CD14-positive monocyte (primary cell): ENCODE measurements around the gene ACOT7. TPM values are rescaled to one million over a fixed set of nuclear protein-coding genes. Genes with fewer than 3 reads are reported as not detected.

ENCODE experiments used
- DNase-seq, 3 donors: peaks; one replicate each; pipeline ENCODE4 v3.0.0-alpha.2; 2011 to 2022
- H2AFZ ChIP-seq: 2 replicates; pipeline ENCODE4 v1.6.0; 2012; ENCODE audit warnings: mild to moderate bottlenecking, low read depth, low read length, inconsistent platforms; ENCODE audit not compliant: insufficient read depth, poor library complexity, severe bottlenecking
- H3K27ac ChIP-seq, 2 donors: 1 replicate in 1 of 2; 2 replicates in 1 of 2; pipeline ENCODE4 v1.5.1; 2012 to 2013; ENCODE audit warnings: low read length in 2 of 2, control low read depth in 1 of 2, inconsistent platforms in 1 of 2, low read depth in 1 of 2, mild to moderate bottlenecking in 1 of 2
- H3K27me3 ChIP-seq, 2 donors: one replicate each; pipeline versions ENCODE4 v1.6.0 to v1.6.1; 2011 to 2013; ENCODE audit warnings: low read length in 2 of 2; ENCODE audit not compliant: control insufficient read depth in 2 of 2, insufficient read depth in 2 of 2
- H3K36me3 ChIP-seq, 2 donors: replicated peaks in 1 of 2; 1 replicate in 1 of 2; 2 replicates in 1 of 2; pipeline versions ENCODE4 v1.5.1 to v1.6.1; 2012 to 2013; ENCODE audit warnings: low read length in 2 of 2, control low read depth in 1 of 2, inconsistent platforms in 1 of 2, mild to moderate bottlenecking in 1 of 2; ENCODE audit not compliant: insufficient read depth in 2 of 2, control insufficient read depth in 1 of 2
- H3K4me1 ChIP-seq, 2 donors: 1 replicate in 1 of 2; 2 replicates in 1 of 2; pipeline versions ENCODE4 v1.5.1 to v1.6.1; 2012 to 2013; ENCODE audit warnings: low read length in 2 of 2, control low read depth in 1 of 2, inconsistent platforms in 1 of 2, mild to moderate bottlenecking in 1 of 2, moderate library complexity in 1 of 2; ENCODE audit not compliant: insufficient read depth in 2 of 2, control insufficient read depth in 1 of 2
- H3K4me2 ChIP-seq: replicated peaks from 2 replicates; pipeline ENCODE3; 2012; ENCODE audit warnings: low read length, moderate library complexity, mild to moderate bottlenecking; ENCODE audit not compliant: poor library complexity, severe bottlenecking; ENCODE audit errors: extremely low read depth
- H3K4me3 ChIP-seq, 3 experiments: fragments of 200-600 bp in 1 of 3; sonication (generic) in 1 of 3; replicated peaks in 1 of 3; 1 replicate in 2 of 3; 2 replicates in 1 of 3; pipeline ENCODE4 v1.5.1; 2011 to 2013; ENCODE audit warnings: low read length in 3 of 3, mild to moderate bottlenecking in 3 of 3, control low read depth in 2 of 3, low read depth in 2 of 3, inconsistent platforms in 1 of 3, moderate library complexity in 1 of 3
- H3K79me2 ChIP-seq: 2 replicates; pipeline ENCODE4 v1.6.0; 2012; ENCODE audit warnings: mild to moderate bottlenecking, control low read depth, inconsistent platforms, low read length, moderate library complexity; ENCODE audit not compliant: insufficient read depth
- H3K9ac ChIP-seq: 2 replicates; pipeline ENCODE4 v1.6.0; 2017; ENCODE audit warnings: low read length, mild to moderate bottlenecking; ENCODE audit not compliant: insufficient read depth, poor library complexity, severe bottlenecking
- H3K9me3 ChIP-seq, 2 donors: replicated peaks in 1 of 2; 1 replicate in 1 of 2; 2 replicates in 1 of 2; pipeline versions ENCODE4 v1.5.1 to v1.6.1; 2012 to 2013; ENCODE audit warnings: low read length in 2 of 2, control low read depth in 1 of 2; ENCODE audit not compliant: control insufficient read depth in 1 of 2, insufficient read depth in 1 of 2
- H4K20me1 ChIP-seq: 2 replicates; pipeline ENCODE4 v1.6.0; 2012; ENCODE audit warnings: mild to moderate bottlenecking, low read length, control low read depth, moderate library complexity; ENCODE audit not compliant: insufficient read depth
- H3K27ac Mint-ChIP-seq, 7 donors: one replicate each; pipeline ENCODE4 v1.8.0; 2020; ENCODE audit warnings: mild to moderate bottlenecking in 7 of 7, mixed read lengths in 7 of 7, moderate library complexity in 6 of 7, inconsistent platforms in 2 of 7
- H3K27me3 Mint-ChIP-seq, 3 donors: one replicate each; pipeline ENCODE4 v1.8.0; 2021 to 2022; ENCODE audit warnings: low read depth in 3 of 3, mild to moderate bottlenecking in 3 of 3, mixed read lengths in 3 of 3, moderate library complexity in 3 of 3, inconsistent platforms in 1 of 3
- H3K36me3 Mint-ChIP-seq, 2 donors: one replicate each; pipeline ENCODE4 v1.8.0; 2020; ENCODE audit warnings: mixed read lengths in 2 of 2, inconsistent platforms in 1 of 2, mild to moderate bottlenecking in 1 of 2
- H3K4me1 Mint-ChIP-seq: one replicate; pipeline ENCODE4 v1.8.0; 2020; ENCODE audit warnings: mild to moderate bottlenecking, mixed read lengths
- H3K4me3 Mint-ChIP-seq, 2 donors: one replicate each; pipeline ENCODE4 v1.8.0; 2020; ENCODE audit warnings: mild to moderate bottlenecking in 2 of 2, mixed read lengths in 2 of 2, moderate library complexity in 1 of 2
- H3K9me3 Mint-ChIP-seq, 7 donors: one replicate each; pipeline ENCODE4 v1.8.0; 2020 to 2022; ENCODE audit warnings: mixed read lengths in 7 of 7, mild to moderate bottlenecking in 6 of 7, moderate library complexity in 6 of 7, inconsistent platforms in 2 of 7
- WGBS: methylation state at CpG from one replicate; pipeline ENCODE4 v1.1.5; 2013; ENCODE audit warnings: missing lambda C conversion rate; ENCODE audit not compliant: insufficient coverage; 5-methylcytosine and 5-hydroxymethylcytosine counted together
- intact Hi-C, 2 donors: fragments of 100-400 bp; cut with micrococcal nuclease; formaldehyde crosslinking; loops; one replicate each; pipeline versions ENCODE4 v1.15.0 to v1.15.1; 2023
- polyA plus RNA-seq, 3 donors: library from polyadenylated mRNA; depleted of rRNA in 1 of 3; unstranded in 2 of 3; stranded (reverse) in 1 of 3; fragments of 300-500 nt in 2 of 3; fragments of >200 nt in 1 of 3; fragmentation: Illumina TruSeq in 2 of 3; gene quantifications; 1 replicate in 2 of 3; 2 replicates in 1 of 3; pipeline ENCODE4 v1.2.3, GENCODE V29; 2012 to 2021
- TF ChIP-seq, protein P1 (sequence below): fragments of 200-600 bp; IDR thresholded peaks from one replicate; pipeline ENCODE4 v1.8.0; 2022; ENCODE audit warnings: antibody characterized with exemption, mild to moderate bottlenecking

Gene ACOT7
- polyA plus RNA-seq, 3 donors: 0.63 to 4.3 (median 1.4) TPM

GRCh38 chr1:6280761-6281451 lies 112.7 kb downstream of the ACOT7 start:
- Histone ChIP-seq H3K9ac (no peak overlapping the region), H3K79me2 (no peaks in the 10 kb centered on the region), H3K27me3 (no peaks in the 10 kb centered on the region), H4K20me1 (no peaks in the 10 kb centered on the region), H3K4me2 (no peak overlapping the region), H3K4me1 (no peaks in the 10 kb centered on the region), H2AFZ (no peak overlapping the region), H3K27ac (no peak overlapping the region), H3K4me3 (no peak overlapping the region), H3K36me3 (no peaks in the 10 kb centered on the region), H3K9me3 (no peaks in the 10 kb centered on the region)
- Mint-ChIP-seq H3K4me3 (no peak overlapping the region), H3K36me3 (no peaks in the 10 kb centered on the region), H3K27me3 (peaks cover 0 to 2% (median 0%) of the 10 kb centered on the region in 3 donors), H3K9me3 (no peaks in the 10 kb centered on the region), H3K4me1 (no peaks in the 10 kb centered on the region), H3K27ac (no peak overlapping the region)
- DNase-seq: no peak
- WGBS: 93% methylated on average over 23 of the region's 33 CpGs
- TF ChIP-seq, protein P1, sequence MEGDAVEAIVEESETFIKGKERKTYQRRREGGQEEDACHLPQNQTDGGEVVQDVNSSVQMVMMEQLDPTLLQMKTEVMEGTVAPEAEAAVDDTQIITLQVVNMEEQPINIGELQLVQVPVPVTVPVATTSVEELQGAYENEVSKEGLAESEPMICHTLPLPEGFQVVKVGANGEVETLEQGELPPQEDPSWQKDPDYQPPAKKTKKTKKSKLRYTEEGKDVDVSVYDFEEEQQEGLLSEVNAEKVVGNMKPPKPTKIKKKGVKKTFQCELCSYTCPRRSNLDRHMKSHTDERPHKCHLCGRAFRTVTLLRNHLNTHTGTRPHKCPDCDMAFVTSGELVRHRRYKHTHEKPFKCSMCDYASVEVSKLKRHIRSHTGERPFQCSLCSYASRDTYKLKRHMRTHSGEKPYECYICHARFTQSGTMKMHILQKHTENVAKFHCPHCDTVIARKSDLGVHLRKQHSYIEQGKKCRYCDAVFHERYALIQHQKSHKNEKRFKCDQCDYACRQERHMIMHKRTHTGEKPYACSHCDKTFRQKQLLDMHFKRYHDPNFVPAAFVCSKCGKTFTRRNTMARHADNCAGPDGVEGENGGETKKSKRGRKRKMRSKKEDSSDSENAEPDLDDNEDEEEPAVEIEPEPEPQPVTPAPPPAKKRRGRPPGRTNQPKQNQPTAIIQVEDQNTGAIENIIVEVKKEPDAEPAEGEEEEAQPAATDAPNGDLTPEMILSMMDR: no peak
- intact Hi-C loops: no loop called here

DNA sequence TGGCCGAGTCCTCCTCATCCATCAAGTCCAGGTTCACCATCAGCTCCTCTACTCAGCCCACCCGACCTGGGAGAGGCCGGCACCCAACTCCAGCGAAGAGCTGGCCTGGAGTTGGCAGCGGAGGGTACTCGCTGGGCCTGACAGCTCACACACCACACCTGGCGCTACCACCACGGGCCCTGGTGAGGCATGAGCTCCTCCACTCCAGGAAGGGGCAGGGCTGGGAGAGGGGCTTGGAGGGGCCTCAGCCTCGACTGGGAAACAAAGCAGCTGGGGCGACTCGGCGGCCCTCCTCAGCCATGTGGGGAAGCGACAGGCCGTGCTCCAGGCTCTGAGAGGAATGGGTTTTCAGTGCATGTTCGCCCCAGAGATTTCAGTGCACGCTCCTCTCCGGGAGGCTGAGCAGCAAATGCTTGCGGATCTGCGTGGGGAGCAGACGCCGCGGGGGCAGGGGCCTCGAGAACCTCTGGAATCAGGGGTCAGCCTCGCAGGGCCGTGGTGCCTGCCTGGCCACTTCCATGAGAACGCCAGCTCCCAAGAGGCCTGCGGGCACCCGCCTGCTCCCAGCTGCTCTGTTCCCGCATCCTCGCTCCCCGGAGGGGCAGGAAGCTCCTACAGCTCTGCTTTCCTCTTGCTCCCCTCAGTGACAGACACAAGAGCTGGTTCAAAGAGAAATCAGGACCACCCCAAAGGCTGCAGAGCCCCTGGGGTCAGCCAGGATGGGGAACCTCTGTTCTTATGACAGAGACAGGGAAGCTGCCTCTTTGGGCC lies 113.8 kb downstream of the ACOT7 start:
- H3K27ac Mint-ChIP-seq: no peak overlapping the region
- no peaks in the 10 kb centered on the region for H3K36me3 Mint-ChIP-seq
- Histone ChIP-seq H3K4me1 (no peaks in the 10 kb centered on the region), H3K27me3 (no peaks in the 10 kb centered on the region), H3K9me3 (no peaks in the 10 kb centered on the region), H3K36me3 (no peaks in the 10 kb centered on the region), H3K9ac (no peak overlapping the region), H3K4me3 (no peak overlapping the region), H4K20me1 (no peaks in the 10 kb centered on the region), H3K4me2 (no peak overlapping the region), H3K79me2 (no peaks in the 10 kb centered on the region), H3K27ac (no peak overlapping the region), H2AFZ (no peak overlapping the region)
- H3K4me3 Mint-ChIP-seq: no peak overlapping the region
- H3K9me3 Mint-ChIP-seq: no peaks in the 10 kb centered on the region
- H3K4me1 Mint-ChIP-seq: no peaks in the 10 kb centered on the region
- intact Hi-C loops: no loop called here
- peaks cover 0 to 2% (median 0%) of the 10 kb centered on the region in 3 donors for H3K27me3 Mint-ChIP-seq
- 94% methylated on average over 27 of the region's 31 CpGs for WGBS
- TF ChIP-seq, protein P1: no peak
- DNase-seq: no peak
